HL-60 (cell line): ENCODE results near the gene HIPK2.

Experiments used
- DNase-seq, 2 experiments: peaks; one replicate each; pipeline ENCODE4 v3.0.0-alpha.2; 2010 to 2020; ENCODE audit warnings: low read depth in 1 of 2, low spot score in 1 of 2
- H3K27ac ChIP-seq: fragments of 250-450 bp; sonication (Bioruptor Pico); replicated peaks from 2 replicates; pipeline ENCODE4 v1.5.1; 2020; ENCODE audit warnings: mild to moderate bottlenecking, moderate library complexity
- H3K27me3 ChIP-seq: fragments of 250-450 bp; sonication (Bioruptor Pico); 2 replicates; pipeline ENCODE4 v1.5.1; 2021; ENCODE audit warnings: mild to moderate bottlenecking, moderate library complexity; ENCODE audit not compliant: insufficient read depth, poor library complexity, severe bottlenecking
- H3K4me3 ChIP-seq: replicated peaks from 2 replicates; pipeline ENCODE4 v1.5.1; 2011; ENCODE audit warnings: mild to moderate bottlenecking, control low read depth, low read length; ENCODE audit not compliant: insufficient read depth
- CTCF ChIP-seq: IDR thresholded peaks from one replicate; pipeline ENCODE4 v1.5.1; 2011; ENCODE audit warnings: low read length, control low read depth, inconsistent platforms; ENCODE audit not compliant: insufficient read depth
- GABPA ChIP-seq: IDR thresholded peaks from 2 replicates; pipeline ENCODE4 v1.6.1; 2012; ENCODE audit warnings: low read depth
- POLR2AphosphoS5 ChIP-seq: IDR thresholded peaks from 2 replicates; pipeline ENCODE4 v1.6.1; 2012; ENCODE audit warnings: low read depth
- SPI1 ChIP-seq: IDR thresholded peaks from 2 replicates; pipeline ENCODE4 v1.6.1; 2012; ENCODE audit warnings: low read depth, mild to moderate bottlenecking, borderline replicate concordance
- TF ChIP-seq, protein P1 (sequence below): IDR thresholded peaks from 2 replicates; pipeline ENCODE4 v1.6.1; 2012; ENCODE audit warnings: low read depth; ENCODE audit not compliant: insufficient replicate concordance

The HIPK2 gene

DNA sequence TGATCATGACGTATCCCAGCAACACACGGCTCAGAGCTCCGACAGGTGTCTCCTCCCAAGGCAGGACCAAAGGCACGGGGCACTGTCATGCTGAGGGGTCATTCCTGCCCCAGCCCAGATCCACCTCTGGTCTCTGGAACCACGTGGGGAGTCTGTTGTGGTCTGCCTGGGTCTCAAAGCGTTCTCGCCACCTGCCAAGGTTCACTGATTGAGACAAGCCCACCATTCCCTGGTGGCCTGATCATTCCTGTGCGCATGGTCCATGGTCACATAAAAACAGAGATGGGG, 83.5 kb downstream of the HIPK2 start:
- TF ChIP-seq CTCF, result no peak
- no peak for TF ChIP-seq SPI1
- TF ChIP-seq, protein P1, sequence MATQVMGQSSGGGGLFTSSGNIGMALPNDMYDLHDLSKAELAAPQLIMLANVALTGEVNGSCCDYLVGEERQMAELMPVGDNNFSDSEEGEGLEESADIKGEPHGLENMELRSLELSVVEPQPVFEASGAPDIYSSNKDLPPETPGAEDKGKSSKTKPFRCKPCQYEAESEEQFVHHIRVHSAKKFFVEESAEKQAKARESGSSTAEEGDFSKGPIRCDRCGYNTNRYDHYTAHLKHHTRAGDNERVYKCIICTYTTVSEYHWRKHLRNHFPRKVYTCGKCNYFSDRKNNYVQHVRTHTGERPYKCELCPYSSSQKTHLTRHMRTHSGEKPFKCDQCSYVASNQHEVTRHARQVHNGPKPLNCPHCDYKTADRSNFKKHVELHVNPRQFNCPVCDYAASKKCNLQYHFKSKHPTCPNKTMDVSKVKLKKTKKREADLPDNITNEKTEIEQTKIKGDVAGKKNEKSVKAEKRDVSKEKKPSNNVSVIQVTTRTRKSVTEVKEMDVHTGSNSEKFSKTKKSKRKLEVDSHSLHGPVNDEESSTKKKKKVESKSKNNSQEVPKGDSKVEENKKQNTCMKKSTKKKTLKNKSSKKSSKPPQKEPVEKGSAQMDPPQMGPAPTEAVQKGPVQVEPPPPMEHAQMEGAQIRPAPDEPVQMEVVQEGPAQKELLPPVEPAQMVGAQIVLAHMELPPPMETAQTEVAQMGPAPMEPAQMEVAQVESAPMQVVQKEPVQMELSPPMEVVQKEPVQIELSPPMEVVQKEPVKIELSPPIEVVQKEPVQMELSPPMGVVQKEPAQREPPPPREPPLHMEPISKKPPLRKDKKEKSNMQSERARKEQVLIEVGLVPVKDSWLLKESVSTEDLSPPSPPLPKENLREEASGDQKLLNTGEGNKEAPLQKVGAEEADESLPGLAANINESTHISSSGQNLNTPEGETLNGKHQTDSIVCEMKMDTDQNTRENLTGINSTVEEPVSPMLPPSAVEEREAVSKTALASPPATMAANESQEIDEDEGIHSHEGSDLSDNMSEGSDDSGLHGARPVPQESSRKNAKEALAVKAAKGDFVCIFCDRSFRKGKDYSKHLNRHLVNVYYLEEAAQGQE, result no peak
- no peak for TF ChIP-seq POLR2AphosphoS5
- no peak for TF ChIP-seq GABPA
- Histone ChIP-seq H3K27me3 (no peaks in the 10 kb centered on the region), H3K4me3 (no peak overlapping the region), H3K27ac (no peak overlapping the region)
- no peak for DNase-seq

DNA sequence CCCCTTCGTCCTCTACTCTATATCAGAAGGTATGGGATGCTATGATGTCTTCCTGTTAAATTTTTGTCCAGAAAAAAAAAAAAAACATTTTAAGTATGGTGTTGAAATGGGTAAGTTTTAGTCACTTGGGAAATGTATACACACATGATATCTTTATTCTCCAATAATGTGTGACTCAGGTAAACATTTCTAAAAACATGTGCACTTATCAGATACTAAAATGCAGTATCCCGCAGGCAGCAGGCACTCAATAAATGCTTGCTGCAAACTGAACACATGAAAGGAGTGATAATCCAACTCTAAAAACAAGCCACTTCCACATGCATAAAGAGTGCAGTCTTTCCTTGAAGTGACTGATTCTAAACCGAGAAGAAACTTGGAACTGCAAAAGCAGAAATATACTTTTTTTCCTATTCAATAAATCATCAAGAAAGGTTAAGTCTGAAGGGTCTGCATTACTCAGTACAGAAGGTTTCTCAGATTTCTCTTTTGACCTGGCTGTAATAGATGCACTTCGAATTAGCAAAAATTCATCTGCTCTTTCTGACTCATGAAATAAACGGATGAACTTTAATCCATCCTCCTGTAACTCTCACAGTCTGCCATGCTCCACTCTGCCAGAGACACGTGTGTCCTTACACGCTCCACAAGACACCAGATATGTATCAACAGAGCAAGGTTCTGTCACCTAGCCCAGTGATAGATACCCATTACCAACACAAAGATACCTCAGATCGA, 84.0 kb downstream of the HIPK2 start:
- TF ChIP-seq SPI1, result no peak
- no peak for TF ChIP-seq CTCF
- TF ChIP-seq GABPA, result no peak
- no peak for TF ChIP-seq POLR2AphosphoS5
- TF ChIP-seq, protein P1, result no peak
- H3K27ac ChIP-seq, result no peak overlapping the region
- no peak for DNase-seq
- H3K27me3 ChIP-seq, result no peaks in the 10 kb centered on the region
- H3K4me3 ChIP-seq, result no peak overlapping the region

- no peak overlapping the region for H3K4me3 ChIP-seq
- no peak overlapping the region for H3K27ac ChIP-seq
- no peaks in the 10 kb centered on the region for H3K27me3 ChIP-seq
- no peak for DNase-seq
- no peak for TF ChIP-seq CTCF
- TF ChIP-seq SPI1, result no peak
- no peak for TF ChIP-seq POLR2AphosphoS5
- no peak for TF ChIP-seq GABPA
- TF ChIP-seq, protein P1, result no peak
Observed at GRCh38 chr7:139692723-139693122, 85.1 kb downstream of the HIPK2 start.
